KOPT-K1 (cell line): ENCODE results near the gene OR6J1.

Experiments
- H3K27ac ChIP-seq: fragments of 200-600 bp; sonication (generic); 2 replicates; pipeline ENCODE4 v1.5.1; 2016; ENCODE audit warnings: antibody characterized with exemption, mild to moderate bottlenecking, low read depth, low read length; ENCODE audit not compliant: poor library complexity, severe bottlenecking
- H3K36me3 ChIP-seq: fragments of 200-600 bp; sonication (generic); 2 replicates; pipeline ENCODE4 v1.5.1; 2017; ENCODE audit warnings: antibody characterized with exemption, mild to moderate bottlenecking, low read length, moderate library complexity; ENCODE audit not compliant: insufficient read depth
- H3K9me3 ChIP-seq: fragments of 200-600 bp; sonication (generic); 2 replicates; pipeline ENCODE4 v1.5.1; 2017; ENCODE audit warnings: antibody characterized with exemption, low read length, mild to moderate bottlenecking; ENCODE audit not compliant: insufficient read depth, poor library complexity, severe bottlenecking

Gene OR6J1

GRCh38 chr14:22602862-22603261, 41.3 kb downstream of the OR6J1 start:
- Histone ChIP-seq H3K27ac (no peak overlapping the region), H3K36me3 (no peaks in the 10 kb centered on the region), H3K9me3 (no peaks in the 10 kb centered on the region)

GRCh38 chr14:22601996-22602395, 42.2 kb downstream of the OR6J1 start:
- no peaks in the 10 kb centered on the region for H3K36me3 ChIP-seq
- no peak overlapping the region for H3K27ac ChIP-seq
- no peaks in the 10 kb centered on the region for H3K9me3 ChIP-seq

GRCh38 chr14:22601456-22601855, 42.7 kb downstream of the OR6J1 start:
- no peaks in the 10 kb centered on the region for H3K9me3 ChIP-seq
- no peak overlapping the region for H3K27ac ChIP-seq
- H3K36me3 ChIP-seq: no peaks in the 10 kb centered on the region

- Histone ChIP-seq H3K36me3 (no peaks in the 10 kb centered on the region), H3K9me3 (no peaks in the 10 kb centered on the region), H3K27ac (no peak overlapping the region)
Measured at GRCh38 chr14:22600027-22600426, 44.1 kb downstream of the OR6J1 start.

- Histone ChIP-seq H3K9me3 (no peaks in the 10 kb centered on the region), H3K36me3 (no peaks in the 10 kb centered on the region), H3K27ac (no peak overlapping the region)
Measured at GRCh38 chr14:22599349-22599748, 44.8 kb downstream of the OR6J1 start.

- H3K27ac ChIP-seq: no peak overlapping the region
- no peaks in the 10 kb centered on the region for H3K36me3 ChIP-seq
- no peaks in the 10 kb centered on the region for H3K9me3 ChIP-seq
Measured at GRCh38 chr14:22598896-22599244, 45.3 kb downstream of the OR6J1 start.

- Histone ChIP-seq H3K36me3 (no peaks in the 10 kb centered on the region), H3K9me3 (no peaks in the 10 kb centered on the region), H3K27ac (peak within 1 kb of the TSS; percentile 11)
Measured at GRCh38 chr14:22598099-22598895, 45.9 kb downstream of the OR6J1 start, which contains the start of gene ABHD4. Gene ABHD4, plus strand, starts transcription at chr14:22598300. Its CDS starts 7 bp downstream, at chr14:22598307.

GRCh38 chr14:22597771-22598098, 46.4 kb downstream of the OR6J1 start:
- Histone ChIP-seq H3K27ac (no peak overlapping the region), H3K36me3 (no peaks in the 10 kb centered on the region), H3K9me3 (no peaks in the 10 kb centered on the region)

GRCh38 chr14:22597265-22597664, 46.9 kb downstream of the OR6J1 start:
- no peak overlapping the region for H3K27ac ChIP-seq

GRCh38 chr14:22596354-22596879, 47.7 kb downstream of the OR6J1 start:
- Histone ChIP-seq H3K27ac (no peak overlapping the region), H3K9me3 (no peaks in the 10 kb centered on the region), H3K36me3 (no peaks in the 10 kb centered on the region)

More at GRCh38 chr14:22597265-22597664, 46.9 kb downstream of the OR6J1 start:
- H3K9me3 ChIP-seq: no peaks in the 10 kb centered on the region
- H3K36me3 ChIP-seq: no peaks in the 10 kb centered on the region

- Histone ChIP-seq H3K9me3 (no peaks in the 10 kb centered on the region), H3K36me3 (no peaks in the 10 kb centered on the region)
Measured at GRCh38 chr14:22594156-22594716, 49.9 kb downstream of the OR6J1 start.

GRCh38 chr14:22593601-22594000, 50.6 kb downstream of the OR6J1 start:
- Histone ChIP-seq H3K27ac (no peak overlapping the region), H3K36me3 (no peaks in the 10 kb centered on the region), H3K9me3 (no peaks in the 10 kb centered on the region)

More at GRCh38 chr14:22594156-22594716, 49.9 kb downstream of the OR6J1 start:
- H3K27ac ChIP-seq: no peak overlapping the region

GRCh38 chr14:22593189-22593588, 51.0 kb downstream of the OR6J1 start:
- Histone ChIP-seq H3K9me3 (no peaks in the 10 kb centered on the region), H3K36me3 (no peaks in the 10 kb centered on the region), H3K27ac (no peak overlapping the region)

- Histone ChIP-seq H3K9me3 (no peaks in the 10 kb centered on the region), H3K36me3 (peaks cover 7% of the 10 kb centered on the region; the same call in 1 of the 2 replicates), H3K27ac (peak within 1 kb of the TSS; percentile 77)
Measured at GRCh38 chr14:22589096-22589839, 54.9 kb downstream of the OR6J1 start, which contains the start of gene DAD1. Gene DAD1, minus strand, starts transcription at chr14:22589224. Its CDS starts 67 bp downstream, at chr14:22589157.

GRCh38 chr14:22588526-22589095, 55.5 kb downstream of the OR6J1 start:
- Histone ChIP-seq H3K27ac (peak overlapping the region; percentile 77), H3K36me3 (peaks cover 11% of the 10 kb centered on the region; the same call in 1 of the 2 replicates)

More at GRCh38 chr14:22588526-22589095, 55.5 kb downstream of the OR6J1 start:
- H3K9me3 ChIP-seq: no peaks in the 10 kb centered on the region
